GM19328 (cell line): ENCODE results near the gene FOXN1.
"Not testable (repeated sequence)": the region's sequence is repeated elsewhere in the genome, so short reads cannot be mapped to it uniquely, and the experiment has no call there.

Source experiments
- ATAC-seq: cut with Tn5 transposase; IDR thresholded peaks from one replicate; pipeline ENCODE4 v1.9.1; 2021; ENCODE audit warnings: mild to moderate bottlenecking, moderate library complexity; ENCODE audit not compliant: unreplicated experiment

FOXN1 gene

DNA sequence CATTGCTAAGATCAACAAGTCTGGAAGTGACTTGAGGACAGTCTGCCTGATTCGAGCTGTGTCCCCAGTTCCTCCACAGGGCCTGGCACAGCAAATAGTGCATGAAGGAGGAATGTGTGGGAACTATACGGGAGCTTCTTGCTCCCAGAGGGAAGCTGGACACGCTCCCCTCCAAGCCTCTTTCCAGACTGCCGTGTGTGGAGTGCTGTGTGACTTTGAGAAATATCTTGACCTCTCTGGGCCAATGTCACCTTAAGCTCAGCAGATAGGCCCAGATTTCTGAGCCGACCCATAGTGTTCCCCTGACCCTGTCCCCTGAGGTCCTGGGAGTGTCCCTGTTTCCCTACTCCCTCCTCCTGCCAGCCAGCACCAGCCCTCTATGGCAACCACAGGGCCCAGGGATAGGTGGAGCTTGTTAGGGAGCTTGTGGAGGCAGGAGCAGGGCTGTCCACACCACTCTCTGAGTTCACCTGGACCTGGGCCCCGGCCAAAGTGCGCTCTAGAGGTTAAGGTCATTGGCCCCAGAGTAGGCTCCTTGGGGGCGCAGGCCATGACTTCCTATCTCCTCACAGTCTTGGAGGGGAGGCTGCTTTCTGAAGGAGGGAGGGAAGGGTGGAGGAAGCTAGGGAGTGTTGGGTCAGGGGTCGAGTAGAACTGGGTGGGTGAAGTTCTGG is 6.3 kb upstream of the FOXN1 start:
- ATAC-seq: no peak

DNA sequence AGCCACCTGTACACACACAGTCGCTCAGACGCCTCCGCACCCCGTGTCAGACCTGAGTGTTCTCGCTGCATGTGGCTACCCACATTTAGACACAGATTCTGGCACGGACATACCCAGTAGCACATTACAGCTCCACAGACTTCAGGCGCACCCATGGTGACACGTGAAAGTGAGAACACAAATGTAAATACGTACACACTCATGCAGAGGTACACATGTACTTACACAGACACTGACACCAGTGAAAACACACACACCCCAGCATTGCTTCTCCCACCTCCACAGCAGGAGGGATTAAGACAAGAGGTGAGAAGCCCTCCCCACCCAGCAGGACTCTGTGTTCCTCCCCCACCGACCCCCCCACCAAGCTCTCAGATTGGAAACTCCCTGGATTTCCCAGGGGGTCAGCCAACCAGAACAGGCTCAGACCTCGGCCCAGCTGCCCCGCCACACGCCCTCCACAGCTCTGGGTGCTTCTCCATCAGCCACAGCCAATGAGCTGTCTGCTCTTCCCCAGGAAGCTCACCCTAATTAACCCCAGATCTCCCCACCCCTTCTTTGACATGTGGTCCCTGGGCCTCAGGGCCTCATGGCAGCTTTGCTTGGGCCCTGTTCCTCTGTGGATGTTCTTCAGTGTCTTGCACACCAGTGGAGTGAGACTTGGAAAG is 5.3 kb upstream of the FOXN1 start:
- no peak for ATAC-seq

DNA sequence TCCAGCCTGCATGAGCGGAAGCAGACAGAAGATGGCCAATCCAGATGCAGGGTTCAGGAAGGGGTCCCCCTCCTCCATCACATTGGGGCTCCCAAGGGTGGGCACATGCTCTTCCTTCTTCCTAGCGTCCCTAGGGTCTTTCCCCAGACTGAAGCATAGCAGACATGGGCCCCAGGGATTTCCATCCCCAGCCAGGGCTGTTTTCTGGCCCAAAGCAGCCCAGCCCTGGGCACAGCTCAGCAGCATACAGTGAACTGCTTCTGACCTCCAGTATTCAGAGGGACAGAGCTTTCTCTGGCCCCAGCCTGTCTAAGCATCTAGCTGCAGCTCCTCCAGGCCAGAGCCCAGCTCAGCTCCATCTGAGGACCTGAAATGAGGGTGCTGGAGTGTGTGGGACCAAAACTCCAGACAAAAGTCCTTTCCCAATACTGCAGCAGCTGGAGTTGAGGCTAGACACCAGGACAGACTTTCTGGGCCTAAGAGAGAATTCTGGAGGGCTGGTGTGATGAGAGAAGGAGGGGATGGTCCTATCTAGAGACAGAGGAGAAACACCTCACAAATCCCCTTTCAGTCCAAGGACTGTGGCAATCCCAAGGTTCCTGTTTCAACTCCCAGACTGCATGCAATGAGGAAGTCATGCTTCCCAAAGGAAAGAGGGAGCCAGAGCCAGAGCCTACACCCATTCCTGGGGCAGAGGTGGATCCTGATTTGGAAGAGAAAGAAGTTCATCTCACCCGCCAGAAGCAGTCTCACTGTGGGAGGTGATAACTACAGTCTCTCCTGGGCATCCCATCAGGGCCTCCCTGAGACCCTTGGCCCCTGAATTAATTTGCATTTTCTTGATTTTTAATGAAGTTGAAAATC is 4.5 kb upstream of the FOXN1 start:
- ATAC-seq: no peak

DNA sequence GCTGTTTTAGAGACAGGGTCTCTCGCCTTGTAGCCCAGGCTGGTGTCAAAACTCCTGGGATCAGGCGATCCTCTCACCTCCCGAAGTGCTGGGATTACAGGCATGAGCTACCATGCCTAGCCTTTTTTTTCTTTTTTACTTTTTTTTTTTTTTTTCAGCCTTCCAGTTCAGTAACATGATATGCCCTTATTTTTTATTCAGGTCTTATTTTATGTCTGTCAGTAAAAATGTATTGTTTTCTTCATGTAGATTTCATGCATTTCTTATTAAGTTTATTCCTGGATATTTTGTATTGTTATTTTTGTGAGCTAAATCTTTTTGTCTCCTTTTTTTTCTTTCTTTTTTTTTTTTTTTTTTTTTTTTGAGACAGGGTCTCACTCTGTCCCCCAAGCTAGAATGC is 2.7 kb upstream of the FOXN1 start:
- no peak for ATAC-seq

DNA sequence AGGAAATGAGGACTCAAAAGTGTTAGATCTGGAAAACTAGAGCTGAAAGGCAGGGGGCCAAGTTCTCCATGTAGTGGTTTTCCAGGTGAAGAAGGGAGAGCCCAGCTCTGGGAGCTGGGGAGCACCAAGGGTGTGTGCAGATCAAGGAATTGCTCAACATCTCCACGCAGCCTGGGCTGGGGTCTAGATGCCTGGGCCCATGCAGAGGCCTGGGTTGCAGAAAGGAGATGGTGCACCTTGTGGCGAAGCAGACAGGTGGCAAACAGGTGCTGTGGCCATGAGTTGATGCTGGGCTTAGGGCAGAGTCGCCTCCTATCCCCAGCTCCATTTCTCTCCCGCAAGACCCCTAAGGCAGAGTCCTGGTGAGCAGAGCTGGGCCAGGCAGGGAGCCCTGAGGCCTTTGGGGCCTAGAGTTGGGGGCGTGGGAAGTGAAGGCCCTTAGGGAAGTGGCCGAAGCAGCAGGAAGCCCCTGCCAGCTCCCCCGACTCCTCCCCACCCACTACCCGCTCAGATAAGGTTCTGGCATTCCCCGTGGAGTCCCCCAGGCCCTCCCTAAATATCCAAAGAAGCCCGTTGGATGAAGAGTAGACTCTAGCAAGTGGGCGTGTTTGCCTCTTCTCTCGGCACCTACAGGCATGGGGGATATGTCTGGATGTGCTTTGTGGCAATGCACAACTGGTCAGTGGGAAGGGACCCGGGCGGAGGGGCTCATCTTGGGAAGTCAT is 777 bp downstream of the FOXN1 start:
- ATAC-seq: no peak

DNA sequence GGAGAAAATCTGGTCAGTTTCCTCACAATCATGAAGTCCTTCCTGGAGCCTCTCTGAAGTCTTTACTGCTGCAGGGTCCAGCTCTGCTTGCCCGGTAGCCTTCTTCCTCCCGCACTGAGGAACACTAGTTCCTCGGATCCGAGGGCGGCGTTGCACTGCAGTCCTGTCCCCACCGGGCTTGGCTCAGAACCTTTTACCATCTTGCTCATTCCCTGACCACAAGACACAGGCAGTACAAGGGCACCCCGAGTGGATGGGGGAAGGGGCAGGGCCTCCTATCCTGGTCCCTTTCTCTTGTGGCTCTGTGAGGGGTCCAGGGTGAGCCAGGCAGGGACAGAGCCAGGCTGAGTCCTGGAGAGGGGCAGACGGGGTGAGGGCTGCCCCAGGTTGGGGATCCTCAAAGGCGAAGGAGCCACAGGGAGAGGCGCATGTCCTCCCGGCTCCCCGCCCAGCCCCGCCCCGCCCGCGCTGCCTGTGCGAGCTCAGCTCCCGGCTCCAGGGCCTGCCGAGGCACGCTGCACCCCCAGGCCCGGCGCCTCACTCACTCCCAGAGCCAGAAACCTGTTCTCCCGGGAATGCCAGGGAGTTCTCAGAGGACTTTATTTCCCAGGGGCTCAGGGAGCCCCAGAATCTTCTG is 1.5 kb downstream of the FOXN1 start:
- ATAC-seq: no peak

DNA sequence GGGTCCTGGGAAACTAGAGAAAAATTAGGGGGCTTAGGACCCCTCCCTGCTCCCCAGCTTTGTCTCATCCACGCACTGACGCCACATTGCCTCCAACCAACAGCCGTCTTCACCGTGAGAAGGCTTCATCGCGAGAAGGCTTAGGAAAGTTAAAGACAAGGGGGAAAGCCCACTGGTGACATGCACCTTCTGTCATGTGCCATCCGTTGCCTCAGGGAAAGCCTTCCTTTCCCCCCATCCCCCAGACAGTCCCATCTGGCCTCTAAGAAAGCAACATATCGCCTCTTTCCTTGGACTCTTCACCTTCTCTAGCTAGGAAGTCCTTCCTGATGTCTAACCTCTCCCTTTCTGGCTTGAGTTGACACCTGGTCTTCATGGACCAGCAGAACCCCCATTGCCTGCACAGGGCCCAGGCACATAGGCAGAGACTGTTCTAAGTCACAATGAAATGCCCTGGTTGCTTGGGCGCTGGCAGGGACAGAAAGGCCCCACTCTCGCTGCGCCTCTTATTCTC is 2.1 kb downstream of the FOXN1 start:
- ATAC-seq: no peak

DNA sequence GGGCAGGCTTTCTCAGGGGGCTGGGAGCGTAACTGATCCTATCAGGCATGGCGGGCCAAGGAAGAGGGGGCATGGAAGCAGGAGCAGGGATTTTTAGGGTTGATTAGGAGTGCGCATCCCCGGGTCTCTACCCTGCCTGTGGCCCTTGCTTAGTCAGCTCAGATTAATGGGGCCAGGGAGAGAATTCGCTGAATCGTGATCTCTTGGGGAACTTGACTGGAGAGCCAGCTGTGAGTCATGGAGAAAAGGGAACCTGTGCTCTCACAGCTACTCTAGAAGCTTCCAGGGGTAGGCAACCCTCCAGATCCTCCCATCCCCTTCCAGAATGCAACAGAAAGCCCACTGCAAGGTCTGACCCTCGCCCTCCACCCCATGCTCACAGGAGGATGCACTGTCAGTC is 3.6 kb downstream of the FOXN1 start:
- ATAC-seq: no peak

DNA sequence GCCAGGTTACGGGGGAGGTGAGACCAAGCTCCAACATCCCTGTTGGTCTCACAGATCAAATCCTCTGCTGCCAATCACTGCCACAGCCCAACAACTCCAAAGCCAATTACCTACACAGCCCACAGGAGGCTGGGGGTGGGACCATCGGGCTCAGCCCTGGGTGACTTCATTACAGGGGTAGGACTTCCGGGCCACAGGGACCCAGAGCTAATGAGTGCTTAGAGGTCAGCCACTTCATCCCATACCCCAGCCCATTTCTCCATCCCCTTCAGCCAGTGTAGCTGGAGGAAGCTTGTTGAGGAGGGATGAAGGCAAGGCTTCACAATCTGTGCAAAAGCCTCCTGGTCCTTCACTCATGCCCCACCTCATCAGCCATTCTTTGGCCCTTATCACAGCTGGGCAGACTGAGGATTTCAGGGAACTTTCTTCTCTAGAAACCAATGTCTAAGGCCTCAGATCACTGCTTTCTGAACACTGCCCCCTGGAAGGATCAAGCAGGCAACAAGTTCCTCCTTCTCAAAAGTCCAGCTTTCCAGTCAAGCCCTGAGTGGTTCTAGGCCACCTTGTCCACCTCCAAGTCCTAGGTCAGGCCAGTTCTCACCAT is 5.8 kb downstream of the FOXN1 start:
- no peak for ATAC-seq

DNA sequence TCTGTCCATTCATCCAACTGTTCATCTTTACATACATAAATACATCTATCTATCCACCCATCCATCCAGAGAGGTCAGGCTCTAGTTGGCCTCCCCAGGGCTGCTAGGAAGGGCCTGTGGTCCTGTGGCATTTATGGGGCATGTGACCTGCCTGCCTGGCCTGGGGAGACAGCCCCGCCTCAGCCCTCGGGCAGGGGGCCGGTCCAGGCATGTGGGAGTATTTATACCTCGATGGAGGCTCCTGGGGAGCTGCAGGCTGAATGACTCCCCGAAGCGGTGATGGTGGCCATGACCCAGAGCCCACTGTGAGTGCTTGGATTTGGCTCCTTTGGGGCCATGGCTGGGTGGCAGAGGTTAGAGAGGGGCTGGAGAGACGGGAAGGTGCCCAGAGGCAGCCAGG is 7.3 kb downstream of the FOXN1 start:
- ATAC-seq: no peak

DNA sequence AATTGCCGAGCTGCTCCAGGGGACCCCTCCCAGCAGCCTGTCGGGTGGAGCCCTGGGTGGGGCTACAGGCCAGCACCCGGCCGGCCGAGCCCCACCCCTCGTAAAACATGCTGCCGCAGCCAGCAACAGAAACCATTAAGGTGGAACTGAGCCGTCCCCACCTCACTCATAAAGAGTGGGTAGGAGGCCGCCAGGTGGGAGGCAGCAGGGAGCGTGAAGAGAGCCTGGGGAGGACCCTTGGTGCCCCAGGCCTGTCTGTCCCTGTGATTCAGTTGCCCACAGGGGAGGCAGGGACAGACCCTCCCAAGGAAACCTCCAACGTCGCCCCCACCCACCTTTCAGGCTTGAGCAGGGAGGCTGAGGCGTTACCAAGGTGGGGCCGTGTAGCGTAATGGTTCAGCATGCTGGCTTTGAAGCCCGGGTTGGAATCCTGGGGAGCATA is 8.4 kb downstream of the FOXN1 start:
- ATAC-seq: no peak

DNA sequence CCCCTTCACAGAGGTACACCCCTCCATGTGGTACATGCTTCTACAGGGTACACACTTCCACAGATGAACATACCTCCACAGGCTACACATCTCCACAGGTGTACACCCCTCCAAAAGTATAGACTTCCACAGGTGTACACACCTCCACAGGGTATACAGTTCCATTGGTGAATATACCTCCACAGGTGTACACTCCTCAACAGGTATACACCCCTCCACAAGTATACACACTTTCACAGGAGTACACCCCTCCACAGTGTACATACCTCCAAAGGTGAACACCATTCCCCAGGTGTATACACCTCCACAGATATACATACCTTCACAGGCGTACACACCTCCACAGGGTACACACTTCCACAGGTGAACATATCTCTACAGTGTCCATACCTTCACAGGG is 9.4 kb downstream of the FOXN1 start:
- no peak for ATAC-seq

DNA sequence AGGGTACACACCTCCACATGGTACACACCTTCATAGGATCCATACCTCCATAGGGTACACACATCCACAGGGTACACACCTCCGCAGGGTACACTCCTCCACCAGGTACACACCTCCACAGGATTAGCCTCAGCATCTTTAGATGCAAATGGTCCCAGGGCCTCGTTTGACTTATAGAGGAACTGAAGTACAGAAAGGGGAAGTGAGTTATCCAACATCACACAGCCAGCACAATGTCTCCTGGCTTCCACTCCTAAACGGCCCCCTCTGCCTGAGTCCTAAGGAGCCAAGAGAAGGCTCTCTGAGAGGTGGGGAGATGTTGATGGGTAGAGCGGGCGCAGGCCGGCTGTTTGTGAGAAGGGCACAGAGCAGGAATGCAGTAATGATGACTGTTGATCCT is 12.0 kb downstream of the FOXN1 start:
- no peak for ATAC-seq

DNA sequence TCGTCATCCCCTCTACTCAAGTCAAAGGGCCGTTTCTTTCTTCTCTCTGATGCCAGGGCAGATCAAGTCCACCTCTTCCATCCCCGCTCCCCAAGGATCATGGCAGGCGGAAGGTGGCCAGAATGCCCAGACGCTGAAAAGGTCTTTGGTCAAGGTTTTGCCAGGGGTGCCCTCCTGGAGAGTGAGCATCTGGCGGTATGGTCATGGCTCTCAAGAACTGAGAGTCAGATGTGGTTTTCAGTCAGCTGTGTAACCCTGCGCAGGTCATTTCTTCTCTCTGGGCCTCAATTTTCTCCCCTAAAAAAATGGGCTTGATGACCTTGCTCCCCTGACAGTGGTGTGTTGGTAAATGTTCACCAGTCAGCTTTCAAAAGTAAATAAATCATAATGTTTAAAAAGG is 12.4 kb downstream of the FOXN1 start:
- no peak for ATAC-seq

DNA sequence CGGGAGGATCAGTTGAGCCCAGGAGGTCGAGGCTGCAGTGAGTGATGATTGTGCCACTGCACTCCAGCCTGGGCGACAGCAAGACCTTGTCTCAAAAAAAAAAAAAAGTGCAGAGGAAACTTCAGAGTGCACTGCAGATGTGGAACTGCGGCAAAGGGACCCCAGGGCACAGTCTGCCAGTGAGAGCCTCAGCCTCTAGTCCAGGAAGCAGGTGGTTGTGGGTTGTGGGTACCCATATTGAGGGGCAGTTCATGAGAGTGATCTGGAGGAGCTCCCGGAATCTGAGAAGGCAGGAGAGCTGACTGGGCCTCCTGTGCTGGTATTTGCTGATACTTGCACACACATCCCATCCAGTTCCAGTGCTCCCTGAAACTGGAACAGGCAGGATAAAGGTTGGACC is 13.1 kb downstream of the FOXN1 start:
- no peak for ATAC-seq

DNA sequence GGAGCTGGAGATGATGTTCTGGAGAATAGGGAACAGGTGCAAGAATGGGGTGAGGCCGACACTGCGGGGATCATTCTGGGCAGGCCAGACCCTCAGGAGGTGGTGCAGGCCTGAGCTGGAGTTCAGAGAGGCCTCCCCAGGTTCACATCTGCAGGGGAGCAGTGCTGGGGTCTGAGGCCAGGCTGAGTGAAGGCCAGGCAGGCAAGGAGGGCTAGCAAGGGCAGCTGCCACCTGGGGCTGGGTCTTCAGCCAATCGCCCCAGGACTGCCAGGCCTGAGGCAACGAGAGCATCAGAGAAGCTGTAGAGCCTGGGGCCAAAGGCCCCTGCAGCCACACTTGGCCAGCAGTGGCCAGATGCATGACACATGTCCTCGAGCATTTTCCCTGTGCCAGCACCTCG is 14.5 kb downstream of the FOXN1 start:
- no peak for ATAC-seq

DNA sequence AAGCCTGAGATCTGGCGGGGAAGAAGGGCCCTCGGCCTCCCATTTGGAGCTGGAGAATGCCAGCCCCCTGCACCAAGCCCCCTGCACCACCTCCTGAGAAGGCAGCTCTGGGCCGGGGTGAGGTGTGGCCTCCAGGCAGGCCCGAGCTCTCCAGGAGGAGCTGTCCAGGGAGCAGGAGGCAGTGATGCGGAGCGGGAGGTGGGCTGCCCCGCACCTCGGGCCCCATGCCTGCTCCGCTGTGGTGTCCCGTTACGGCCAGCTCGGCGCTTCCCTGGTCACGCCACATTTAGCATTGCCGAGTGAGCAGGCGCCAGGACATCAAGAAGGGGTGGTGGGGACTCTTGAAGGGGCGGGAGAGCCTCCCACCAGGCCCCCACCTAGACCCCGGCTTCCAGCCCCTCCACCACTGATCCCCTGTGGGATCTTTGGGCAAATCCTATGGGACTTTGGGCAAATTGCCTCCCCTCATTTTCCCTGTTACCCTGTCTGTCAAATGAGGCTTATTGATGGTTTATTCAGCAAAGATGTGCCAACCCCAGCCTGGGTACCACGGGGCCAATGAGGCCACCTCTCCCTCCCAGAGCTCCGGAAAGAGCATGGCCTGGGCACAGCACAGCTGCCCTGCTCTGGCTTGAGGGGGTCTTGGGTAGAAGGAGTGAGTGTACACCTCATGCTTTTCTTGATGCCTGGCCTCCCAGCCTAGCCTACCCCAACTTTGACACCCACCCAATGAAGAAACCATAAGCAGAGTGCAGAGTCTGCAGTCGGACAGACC is 15.3 kb downstream of the FOXN1 start:
- ATAC-seq: no peak

DNA sequence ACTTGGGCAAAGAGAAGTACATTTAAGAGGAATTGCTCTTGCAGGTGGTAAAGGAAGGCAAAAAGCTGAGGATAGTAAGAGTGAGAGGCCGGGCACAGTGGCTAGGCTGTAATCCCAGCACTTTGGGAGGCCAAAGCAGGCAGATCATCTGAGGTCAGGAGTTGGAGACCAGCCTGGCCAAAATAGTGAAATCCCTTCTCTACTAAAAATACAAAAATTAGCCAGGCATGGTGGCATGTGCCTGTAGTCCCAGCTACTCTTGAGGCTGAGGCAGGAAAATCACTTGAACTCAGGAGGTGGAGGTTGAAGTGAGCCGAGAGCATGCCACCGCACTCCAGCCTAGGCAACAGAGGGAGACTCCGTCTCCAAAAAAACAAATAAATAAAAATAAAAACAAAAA is 16.1 kb downstream of the FOXN1 start:
- ATAC-seq: not testable (repeated sequence)

DNA sequence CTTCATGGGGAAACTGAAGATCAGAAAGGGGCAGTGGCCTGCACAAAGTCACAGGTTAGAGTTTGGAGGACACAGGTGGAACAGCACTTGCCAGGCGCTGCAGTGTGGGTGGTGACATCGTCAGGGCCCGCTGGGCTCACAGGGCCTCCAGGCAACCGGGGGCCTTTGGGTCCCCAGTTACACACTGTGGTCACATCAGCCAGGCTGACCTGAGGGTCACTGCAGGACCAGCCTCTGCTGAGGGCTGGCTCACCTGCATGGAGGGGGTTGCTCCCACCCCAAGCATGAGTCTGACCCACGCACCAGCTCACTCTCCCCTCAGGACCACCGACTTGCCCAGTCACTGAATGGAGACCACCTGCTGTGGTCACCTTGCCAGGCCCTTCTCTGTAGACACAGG is 17.0 kb downstream of the FOXN1 start:
- no peak for ATAC-seq
